ENCODE measurements around the gene KISS1.
A peak's percentile ranks its signal among the peaks of the same experiment; 100 is the strongest.

The KISS1 gene

GRCh38 chr1:204154568-204155255 lies 41.6 kb downstream of the KISS1 start:
- TF ChIP-seq CEBPB (IDR thresholded peaks at IDR 0.05) (no peak), RAD21 (IDR thresholded peaks at IDR 0.05; ENCODE audit: low read depth) (no peak), EGR1 (IDR thresholded peaks at IDR 0.05) (no peak), EP300 (IDR thresholded peaks at IDR 0.05; ENCODE audit: borderline replicate concordance) (no peak), ZBTB7A (IDR thresholded peaks at IDR 0.05; ENCODE audit: low read depth) (no peak), YY1 (IDR thresholded peaks at IDR 0.05; ENCODE audit: low read depth) (no peak)
- TF ChIP-seq, protein P1, sequence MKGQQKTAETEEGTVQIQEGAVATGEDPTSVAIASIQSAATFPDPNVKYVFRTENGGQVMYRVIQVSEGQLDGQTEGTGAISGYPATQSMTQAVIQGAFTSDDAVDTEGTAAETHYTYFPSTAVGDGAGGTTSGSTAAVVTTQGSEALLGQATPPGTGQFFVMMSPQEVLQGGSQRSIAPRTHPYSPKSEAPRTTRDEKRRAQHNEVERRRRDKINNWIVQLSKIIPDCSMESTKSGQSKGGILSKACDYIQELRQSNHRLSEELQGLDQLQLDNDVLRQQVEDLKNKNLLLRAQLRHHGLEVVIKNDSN (IDR thresholded peaks at IDR 0.05), result no peak

DNA sequence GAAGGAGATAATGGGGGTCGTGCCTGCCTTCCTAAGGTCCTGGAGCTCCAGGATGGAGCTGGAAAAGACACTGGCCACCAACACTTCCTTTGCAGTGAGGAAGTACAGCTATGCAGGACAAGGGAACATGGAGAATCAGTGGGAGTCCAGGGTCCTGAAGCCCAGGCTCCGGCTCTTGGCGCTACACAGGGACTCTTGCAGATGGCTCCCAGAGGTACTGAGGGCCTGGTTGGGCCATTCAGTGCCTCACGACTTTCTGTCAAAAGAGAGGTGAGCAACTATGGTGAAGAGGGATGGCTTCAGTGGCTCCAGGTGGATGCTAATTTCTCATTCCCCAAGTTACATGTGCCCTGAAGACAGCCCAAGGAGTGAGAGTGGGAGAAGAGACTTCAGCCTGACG lies 42.6 kb downstream of the KISS1 start:
- TF ChIP-seq TEAD4 (IDR thresholded peaks at IDR 0.05), result no peak

DNA sequence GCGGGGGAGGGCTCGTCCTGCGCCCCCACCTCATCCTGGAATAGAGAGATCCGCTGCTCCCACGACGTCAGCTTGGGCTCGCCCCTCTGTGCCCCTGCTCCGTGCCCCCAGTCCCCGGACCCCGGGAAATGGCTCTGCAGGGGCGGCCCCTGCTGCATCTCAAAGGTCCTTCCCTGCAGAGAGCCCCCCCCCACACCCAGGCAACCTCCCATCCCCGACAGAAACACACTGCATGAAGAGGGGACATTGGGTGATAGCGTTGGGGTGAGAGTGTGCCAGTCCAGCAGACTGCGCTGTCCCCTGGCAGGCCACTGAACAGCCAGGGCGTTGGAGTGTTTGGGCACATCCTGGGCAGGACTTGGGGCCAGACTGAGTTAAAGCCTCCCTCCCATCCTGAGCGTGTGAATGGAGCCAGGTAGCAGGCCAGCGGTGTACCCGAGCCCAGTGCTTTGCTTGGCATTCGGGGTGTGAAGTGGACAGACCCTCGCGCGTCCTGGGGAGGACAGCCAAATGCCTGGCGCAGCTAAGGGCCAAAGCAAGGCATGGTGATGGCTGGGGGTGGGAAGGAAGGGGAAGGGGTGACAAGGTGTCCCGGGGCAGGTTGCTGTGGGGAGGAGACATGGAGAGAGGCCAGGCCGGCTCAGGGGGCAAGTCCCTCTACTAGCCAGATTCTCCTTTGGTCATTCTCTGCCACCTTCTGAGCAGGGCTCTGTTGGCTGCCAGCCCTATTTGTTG lies 43.8 kb downstream of the KISS1 start:
- TF ChIP-seq ZBTB7A (IDR thresholded peaks at IDR 0.05; ENCODE audit: low read depth), result no peak
- no peak for TF ChIP-seq YY1 (IDR thresholded peaks at IDR 0.05; ENCODE audit: low read depth)
- TF ChIP-seq CEBPB (IDR thresholded peaks at IDR 0.05), result no peak
- TF ChIP-seq, protein P1 (IDR thresholded peaks at IDR 0.05), result no peak
- no peak for TF ChIP-seq EP300 (IDR thresholded peaks at IDR 0.05; ENCODE audit: borderline replicate concordance)
- no peak for TF ChIP-seq REST (IDR thresholded peaks at IDR 0.05; ENCODE audit: low read depth)
- TF ChIP-seq NFIC (IDR thresholded peaks at IDR 0.05), result no peak

- peak; percentile 92 for TF ChIP-seq ZBTB7A (IDR thresholded peaks at IDR 0.05; ENCODE audit: low read depth)
- TF ChIP-seq TEAD4 (IDR thresholded peaks at IDR 0.05), result no peak
- TF ChIP-seq REST (IDR thresholded peaks at IDR 0.05; ENCODE audit: low read depth), result no peak
Observed at GRCh38 chr1:204151552-204152309, 44.6 kb downstream of the KISS1 start, which contains the start of gene ETNK2. Gene ETNK2 (minus strand): TSS chr1:204152044. CDS start chr1:204151852, 192 bp downstream.

GRCh38 chr1:204150702-204151551 lies 45.4 kb downstream of the KISS1 start:
- TF ChIP-seq ZBTB7A (IDR thresholded peaks at IDR 0.05; ENCODE audit: low read depth) (peak; percentile 23), REST (IDR thresholded peaks at IDR 0.05; ENCODE audit: low read depth) (no peak), MAX (IDR thresholded peaks at IDR 0.05) (peak; percentile 42)
